Hematopoietic multipotent progenitor cell treated with erythropoietin and hydrocortisone succinate and interleukin-3 and kit ligand, for 8 days (in vitro differentiated cells): Measurements from ENCODE around the gene MRPL40.

Source experiments
- DNase-seq: peaks from one replicate; pipeline ENCODE4 v3.0.0-alpha.2; 2015

Gene MRPL40

GRCh38 chr22:19463491-19464469 lies 31.4 kb downstream of the MRPL40 start:
- no peak for DNase-seq

GRCh38 chr22:19464546-19464945 lies 32.2 kb downstream of the MRPL40 start:
- DNase-seq: no peak

GRCh38 chr22:19464975-19465374 lies 32.6 kb downstream of the MRPL40 start:
- no peak for DNase-seq

GRCh38 chr22:19466126-19466716 lies 33.9 kb downstream of the MRPL40 start:
- no peak for DNase-seq

- DNase-seq: peak; percentile 35
These were observed 34.8 kb downstream of the MRPL40 start for GRCh38 chr22:19466848-19467752.

GRCh38 chr22:19467912-19468311 lies 35.6 kb downstream of the MRPL40 start:
- no peak for DNase-seq

- DNase-seq: no peak
These were observed 37.1 kb downstream of the MRPL40 start for GRCh38 chr22:19469421-19469820.

- no peak for DNase-seq
These were observed 37.7 kb downstream of the MRPL40 start for GRCh38 chr22:19470010-19470409.

- no peak for DNase-seq
These were observed 39.2 kb downstream of the MRPL40 start for GRCh38 chr22:19471572-19471971.

- no peak for DNase-seq
These were observed 39.9 kb downstream of the MRPL40 start for GRCh38 chr22:19472233-19472632.

- DNase-seq: no peak
These were observed 41.2 kb downstream of the MRPL40 start for GRCh38 chr22:19473578-19473977.

- peak; percentile 3 for DNase-seq
These were observed 43.7 kb downstream of the MRPL40 start for GRCh38 chr22:19476023-19476422.

- DNase-seq: peak; percentile 38
These were observed 45.1 kb downstream of the MRPL40 start for GRCh38 chr22:19477321-19478044.

- peak; percentile 20 for DNase-seq
These were observed 45.9 kb downstream of the MRPL40 start for GRCh38 chr22:19478045-19478900.

- DNase-seq: no peak
These were observed 46.6 kb downstream of the MRPL40 start, which contains the start of gene UFD1 for GRCh38 chr22:19478901-19479354. TSS of gene UFD1 (minus strand) at chr22:19479193. CDS start at chr22:19479085, 108 bp downstream.

- DNase-seq: peak; percentile 98
These were observed 47.2 kb downstream of the MRPL40 start, which contains the start of gene CDC45 for GRCh38 chr22:19479355-19480172. TSS of gene CDC45 (plus strand) at chr22:19479920. CDS start at chr22:19479969, 49 bp downstream.

- peak; percentile 8 for DNase-seq
These were observed 47.8 kb downstream of the MRPL40 start for GRCh38 chr22:19480173-19480568.

- peak; percentile 4 for DNase-seq
These were observed 48.4 kb downstream of the MRPL40 start for GRCh38 chr22:19480789-19481188.

- no peak for DNase-seq
These were observed 50.0 kb downstream of the MRPL40 start for GRCh38 chr22:19482297-19482696.
